Measurements from ENCODE around the gene SLC12A9. TPM values are rescaled to one million over a fixed set of nuclear protein-coding genes. Genes with fewer than 3 reads are reported as not detected.

Gene SLC12A9
- total and polyA plus RNA-seq, 2 of the 4 experiments (the other 2 are of a cell fraction) = 4.5 to 16.2 TPM

GRCh38 chr7:100847360-100847759, 5.2 kb upstream of the SLC12A9 start:
- H3K9ac ChIP-seq (ENCODE audit: low read depth, low read length) = no peak overlapping the region
- no peak overlapping the region for H2BK20ac ChIP-seq (ENCODE audit: low read depth, low read length)
- H3K9me1 ChIP-seq (ENCODE audit: insufficient read depth, low read length) = no peaks in the 10 kb centered on the region; the same call in 1 of the 2 replicates
- H3K27me3 ChIP-seq (ENCODE audit: control insufficient read depth, insufficient read depth, low read length) = no peaks in the 10 kb centered on the region
- no peak for DNase-seq
- TF ChIP-seq RCOR1 (IDR thresholded peaks at IDR 0.05; ENCODE audit: insufficient replicate concordance, low read length) (no peak), SMC3 (IDR thresholded peaks at IDR 0.05; ENCODE audit: low read depth, low read length) (no peak), RAD21 (IDR thresholded peaks at IDR 0.05; ENCODE audit: low read length) (no peak), MAFK (IDR thresholded peaks at IDR 0.05; ENCODE audit: low read depth, low read length) (no peak)
- H3K4me3 ChIP-seq (ENCODE audit: insufficient read depth, low read depth, low read length) = no peak overlapping the region
- dilution Hi-C loops (cut with HindIII; ENCODE audit: low sequenced_read_pairs, unreplicated experiment) (no loop called here), intact Hi-C loops (cut with micrococcal nuclease) (no loop called here), in situ Hi-C loops (cut with MboI; ENCODE audit: low sequenced_read_pairs) (no loop called here)
- no peak overlapping the region for H2AFZ ChIP-seq (replicated peaks; ENCODE audit: low read length, poor library complexity)
- H4K5ac ChIP-seq (ENCODE audit: low read depth, low read length) = no peak overlapping the region
- ChIA-PET POLR2A (ENCODE audit: unreplicated experiment) (no interaction called here), CTCF (interaction anchor here (0.7 kb wide), 1 partner anchor 20 kb away, joined by 5 read pairs; the partner anchor contains the start of gene EPHB4)
- H3K18ac ChIP-seq (ENCODE audit: low read depth, low read length) = no peak overlapping the region
- H3K14ac ChIP-seq (replicated peaks; ENCODE audit: low read depth, low read length) = no peak overlapping the region
- H3K79me1 ChIP-seq (ENCODE audit: low read depth in 1 of 2, low read length in 2 of 2) = no peaks in the 10 kb centered on the region
- no peak overlapping the region for H3K4ac ChIP-seq (ENCODE audit: low read depth, low read length)
- H3K4me2 ChIP-seq (ENCODE audit: low read depth, low read length) = no peak overlapping the region
- no peaks in the 10 kb centered on the region for H3K4me1 ChIP-seq (ENCODE audit: control insufficient read depth, insufficient read depth, low read length)
- no peak overlapping the region for H4K91ac ChIP-seq (ENCODE audit: insufficient read depth, low read depth, low read length)
- no peak overlapping the region for H2BK15ac ChIP-seq (ENCODE audit: low read depth, low read length)
- no peaks in the 10 kb centered on the region; the same call in 1 of the 2 replicates for H4K20me1 ChIP-seq (ENCODE audit: insufficient read depth, low read length)
- ATAC-seq (ENCODE audit: low read depth) = no peak
- H3K27ac ChIP-seq (ENCODE audit: insufficient read depth, low read length) = no peak overlapping the region
- no peak overlapping the region for H2BK120ac ChIP-seq (ENCODE audit: low read depth, low read length)
- no peak overlapping the region for H4K8ac ChIP-seq (ENCODE audit: low read depth in 2 of 2, low read length in 2 of 2)
- no peak overlapping the region for H3K56ac ChIP-seq (ENCODE audit: extremely low read depth, insufficient read depth, low read length)
- no peak overlapping the region for H2AK9ac ChIP-seq (replicated peaks; ENCODE audit: low read depth, low read length, poor library complexity)
- no peak overlapping the region for H3K23ac ChIP-seq (ENCODE audit: low read depth, low read length)
- no peak overlapping the region for H2AK5ac ChIP-seq (ENCODE audit: low read depth, low read length)
- no peaks in the 10 kb centered on the region for H3K9me3 ChIP-seq (ENCODE audit: control insufficient read depth, insufficient read depth, low read length)
- WGBS, 2 experiments (ENCODE audit: extremely low coverage in 2 of 2, insufficient read length in 1 of 2) = no CpG with 5 or more reads among the region's 4 CpGs
- H3K36me3 ChIP-seq (ENCODE audit: control insufficient read depth, insufficient read depth, low read length) = no peaks in the 10 kb centered on the region
- BruUV-seq (replicated peaks) = no TSS peak
- H2BK5ac ChIP-seq (ENCODE audit: low read depth, low read length, poor library complexity, severe bottlenecking) = no peak overlapping the region

Data from IMR-90 (cell line).